CD14-positive monocyte (primary cell): ENCODE measurements around the gene ALKBH4. TPM values are rescaled to one million over a fixed set of nuclear protein-coding genes. Genes with fewer than 3 reads are reported as not detected.

Experiments used
- DNase-seq, 3 donors: peaks; one replicate each; pipeline ENCODE4 v3.0.0-alpha.2; 2011 to 2022
- H2AFZ ChIP-seq: 2 replicates; pipeline ENCODE4 v1.6.0; 2012; ENCODE audit warnings: mild to moderate bottlenecking, low read depth, low read length, inconsistent platforms; ENCODE audit not compliant: insufficient read depth, poor library complexity, severe bottlenecking
- H3K27ac ChIP-seq, 2 donors: 1 replicate in 1 of 2; 2 replicates in 1 of 2; pipeline ENCODE4 v1.5.1; 2012 to 2013; ENCODE audit warnings: low read length in 2 of 2, control low read depth in 1 of 2, inconsistent platforms in 1 of 2, low read depth in 1 of 2, mild to moderate bottlenecking in 1 of 2
- H3K27me3 ChIP-seq, 2 donors: one replicate each; pipeline versions ENCODE4 v1.6.0 to v1.6.1; 2011 to 2013; ENCODE audit warnings: low read length in 2 of 2; ENCODE audit not compliant: control insufficient read depth in 2 of 2, insufficient read depth in 2 of 2
- H3K36me3 ChIP-seq, 2 donors: replicated peaks in 1 of 2; 1 replicate in 1 of 2; 2 replicates in 1 of 2; pipeline versions ENCODE4 v1.5.1 to v1.6.1; 2012 to 2013; ENCODE audit warnings: low read length in 2 of 2, control low read depth in 1 of 2, inconsistent platforms in 1 of 2, mild to moderate bottlenecking in 1 of 2; ENCODE audit not compliant: insufficient read depth in 2 of 2, control insufficient read depth in 1 of 2
- H3K4me1 ChIP-seq, 2 donors: 1 replicate in 1 of 2; 2 replicates in 1 of 2; pipeline versions ENCODE4 v1.5.1 to v1.6.1; 2012 to 2013; ENCODE audit warnings: low read length in 2 of 2, control low read depth in 1 of 2, inconsistent platforms in 1 of 2, mild to moderate bottlenecking in 1 of 2, moderate library complexity in 1 of 2; ENCODE audit not compliant: insufficient read depth in 2 of 2, control insufficient read depth in 1 of 2
- H3K4me2 ChIP-seq: replicated peaks from 2 replicates; pipeline ENCODE3; 2012; ENCODE audit warnings: low read length, moderate library complexity, mild to moderate bottlenecking; ENCODE audit not compliant: poor library complexity, severe bottlenecking; ENCODE audit errors: extremely low read depth
- H3K4me3 ChIP-seq, 3 experiments: fragments of 200-600 bp in 1 of 3; sonication (generic) in 1 of 3; replicated peaks in 1 of 3; 1 replicate in 2 of 3; 2 replicates in 1 of 3; pipeline ENCODE4 v1.5.1; 2011 to 2013; ENCODE audit warnings: low read length in 3 of 3, mild to moderate bottlenecking in 3 of 3, control low read depth in 2 of 3, low read depth in 2 of 3, inconsistent platforms in 1 of 3, moderate library complexity in 1 of 3
- H3K79me2 ChIP-seq: 2 replicates; pipeline ENCODE4 v1.6.0; 2012; ENCODE audit warnings: mild to moderate bottlenecking, control low read depth, inconsistent platforms, low read length, moderate library complexity; ENCODE audit not compliant: insufficient read depth
- H3K9ac ChIP-seq: 2 replicates; pipeline ENCODE4 v1.6.0; 2017; ENCODE audit warnings: low read length, mild to moderate bottlenecking; ENCODE audit not compliant: insufficient read depth, poor library complexity, severe bottlenecking
- H3K9me3 ChIP-seq, 2 donors: replicated peaks in 1 of 2; 1 replicate in 1 of 2; 2 replicates in 1 of 2; pipeline versions ENCODE4 v1.5.1 to v1.6.1; 2012 to 2013; ENCODE audit warnings: low read length in 2 of 2, control low read depth in 1 of 2; ENCODE audit not compliant: control insufficient read depth in 1 of 2, insufficient read depth in 1 of 2
- H4K20me1 ChIP-seq: 2 replicates; pipeline ENCODE4 v1.6.0; 2012; ENCODE audit warnings: mild to moderate bottlenecking, low read length, control low read depth, moderate library complexity; ENCODE audit not compliant: insufficient read depth
- H3K27ac Mint-ChIP-seq, 7 donors: one replicate each; pipeline ENCODE4 v1.8.0; 2020; ENCODE audit warnings: mild to moderate bottlenecking in 7 of 7, mixed read lengths in 7 of 7, moderate library complexity in 6 of 7, inconsistent platforms in 2 of 7
- H3K27me3 Mint-ChIP-seq, 3 donors: one replicate each; pipeline ENCODE4 v1.8.0; 2021 to 2022; ENCODE audit warnings: low read depth in 3 of 3, mild to moderate bottlenecking in 3 of 3, mixed read lengths in 3 of 3, moderate library complexity in 3 of 3, inconsistent platforms in 1 of 3
- H3K36me3 Mint-ChIP-seq, 2 donors: one replicate each; pipeline ENCODE4 v1.8.0; 2020; ENCODE audit warnings: mixed read lengths in 2 of 2, inconsistent platforms in 1 of 2, mild to moderate bottlenecking in 1 of 2
- H3K4me1 Mint-ChIP-seq: one replicate; pipeline ENCODE4 v1.8.0; 2020; ENCODE audit warnings: mild to moderate bottlenecking, mixed read lengths
- H3K4me3 Mint-ChIP-seq, 2 donors: one replicate each; pipeline ENCODE4 v1.8.0; 2020; ENCODE audit warnings: mild to moderate bottlenecking in 2 of 2, mixed read lengths in 2 of 2, moderate library complexity in 1 of 2
- H3K9me3 Mint-ChIP-seq, 7 donors: one replicate each; pipeline ENCODE4 v1.8.0; 2020 to 2022; ENCODE audit warnings: mixed read lengths in 7 of 7, mild to moderate bottlenecking in 6 of 7, moderate library complexity in 6 of 7, inconsistent platforms in 2 of 7
- CTCF ChIP-seq: fragments of 200-600 bp; IDR thresholded peaks from one replicate; pipeline ENCODE4 v1.8.0; 2022; ENCODE audit warnings: antibody characterized with exemption, mild to moderate bottlenecking
- WGBS: methylation state at CpG from one replicate; pipeline ENCODE4 v1.1.5; 2013; ENCODE audit warnings: missing lambda C conversion rate; ENCODE audit not compliant: insufficient coverage; 5-methylcytosine and 5-hydroxymethylcytosine counted together
- intact Hi-C, 2 donors: fragments of 100-400 bp; cut with micrococcal nuclease; formaldehyde crosslinking; loops; one replicate each; pipeline versions ENCODE4 v1.15.0 to v1.15.1; 2023
- polyA plus RNA-seq, 3 donors: library from polyadenylated mRNA; depleted of rRNA in 1 of 3; unstranded in 2 of 3; stranded (reverse) in 1 of 3; fragments of 300-500 nt in 2 of 3; fragments of >200 nt in 1 of 3; fragmentation: Illumina TruSeq in 2 of 3; gene quantifications; 1 replicate in 2 of 3; 2 replicates in 1 of 3; pipeline ENCODE4 v1.2.3, GENCODE V29; 2012 to 2021

Gene ALKBH4
- polyA plus RNA-seq, 3 donors, result 2.9 to 11.8 (median 9.7) TPM

- H3K27ac ChIP-seq, result peak overlapping the region; percentile 98 to 100
- Mint-ChIP-seq H3K27me3 (peaks cover 0 to 5% (median 0%) of the 10 kb centered on the region in 3 donors), H3K9me3 (peaks cover 0 to 2% (median 0%) of the 10 kb centered on the region in 7 donors), H3K27ac (peak overlapping the region; percentile 100), H3K4me1 (peaks cover 74% of the 10 kb centered on the region), H3K36me3 (peaks cover 22 to 28% of the 10 kb centered on the region in 2 donors), H3K4me3 (peak overlapping the region; percentile 73 to 85)
- TF ChIP-seq CTCF, result no peak
- no peaks in the 10 kb centered on the region for H3K9me3 ChIP-seq
- DNase-seq, result peak; percentile 90 to 94 (median 93)
- no peaks in the 10 kb centered on the region for H3K27me3 ChIP-seq
- intact Hi-C loops, result no loop called here
- H3K79me2 ChIP-seq, result peaks cover 6% of the 10 kb centered on the region
- no peaks in the 10 kb centered on the region for H3K36me3 ChIP-seq
- 3% methylated on average over 12 of the region's 16 CpGs for WGBS
- H4K20me1 ChIP-seq, result no peaks in the 10 kb centered on the region
- peaks cover 74 to 79% of the 10 kb centered on the region in 2 donors for H3K4me1 ChIP-seq
- peak overlapping the region in 2 of 3 experiments; percentile 11 to 56 for H3K4me3 ChIP-seq
- peak overlapping the region; percentile 44 for H2AFZ ChIP-seq
- peak overlapping the region; percentile 94 for H3K9ac ChIP-seq
- peak overlapping the region; percentile 57 for H3K4me2 ChIP-seq
These were observed 38.2 kb downstream of the ALKBH4 start for GRCh38 chr7:102426268-102427018.

GRCh38 chr7:102425639-102426267, 38.9 kb downstream of the ALKBH4 start:
- Histone ChIP-seq H3K4me2 (peak overlapping the region; percentile 57), H3K36me3 (no peaks in the 10 kb centered on the region), H3K9me3 (no peaks in the 10 kb centered on the region), H3K79me2 (peaks cover 5% of the 10 kb centered on the region), H4K20me1 (no peaks in the 10 kb centered on the region), H3K9ac (peak overlapping the region; percentile 94), H3K27ac (peak overlapping the region; percentile 98 to 100), H3K4me3 (peak overlapping the region in 2 of 3 experiments; percentile 11 to 56), H3K4me1 (peaks cover 73 to 79% of the 10 kb centered on the region in 2 donors), H3K27me3 (no peaks in the 10 kb centered on the region), H2AFZ (peak overlapping the region; percentile 44)
- intact Hi-C loops, result no loop called here
- Mint-ChIP-seq H3K36me3 (peaks cover 25 to 34% of the 10 kb centered on the region in 2 donors), H3K4me3 (peak overlapping the region; percentile 73 to 85), H3K27ac (peak overlapping the region; percentile 100), H3K27me3 (peaks cover 0 to 5% (median 0%) of the 10 kb centered on the region in 3 donors), H3K9me3 (peaks cover 0 to 2% (median 0%) of the 10 kb centered on the region in 7 donors), H3K4me1 (peaks cover 72% of the 10 kb centered on the region)
- 8% methylated on average over 25 of the region's 25 CpGs for WGBS
- peak; percentile 93 to 98 (median 93) for DNase-seq
- no peak for TF ChIP-seq CTCF
